OCI-LY7 (cell line): Measurements from ENCODE around the gene MPEG1.

Source experiments
- EZH2phosphoT487 ChIP-seq: fragments of 200-600 bp; sonication (generic); IDR thresholded peaks from 2 replicates; pipeline ENCODE4 v1.6.1; 2018; ENCODE audit warnings: low read depth, borderline replicate concordance, mild to moderate bottlenecking, mixed run types, antibody characterized with exemption, low read length, moderate library complexity, mixed read lengths
- TF ChIP-seq, protein P1 (sequence below): fragments of 200-600 bp; sonication (generic); conservative IDR thresholded peaks from 2 replicates; pipeline ENCODE4 v1.5.1; 2014; ENCODE audit warnings: mild to moderate bottlenecking, antibody characterized with exemption, low read length, moderate library complexity, mixed read lengths

GRCh38 chr11:59184691-59185339 is 27.9 kb downstream of the MPEG1 start:
- TF ChIP-seq, protein P1, sequence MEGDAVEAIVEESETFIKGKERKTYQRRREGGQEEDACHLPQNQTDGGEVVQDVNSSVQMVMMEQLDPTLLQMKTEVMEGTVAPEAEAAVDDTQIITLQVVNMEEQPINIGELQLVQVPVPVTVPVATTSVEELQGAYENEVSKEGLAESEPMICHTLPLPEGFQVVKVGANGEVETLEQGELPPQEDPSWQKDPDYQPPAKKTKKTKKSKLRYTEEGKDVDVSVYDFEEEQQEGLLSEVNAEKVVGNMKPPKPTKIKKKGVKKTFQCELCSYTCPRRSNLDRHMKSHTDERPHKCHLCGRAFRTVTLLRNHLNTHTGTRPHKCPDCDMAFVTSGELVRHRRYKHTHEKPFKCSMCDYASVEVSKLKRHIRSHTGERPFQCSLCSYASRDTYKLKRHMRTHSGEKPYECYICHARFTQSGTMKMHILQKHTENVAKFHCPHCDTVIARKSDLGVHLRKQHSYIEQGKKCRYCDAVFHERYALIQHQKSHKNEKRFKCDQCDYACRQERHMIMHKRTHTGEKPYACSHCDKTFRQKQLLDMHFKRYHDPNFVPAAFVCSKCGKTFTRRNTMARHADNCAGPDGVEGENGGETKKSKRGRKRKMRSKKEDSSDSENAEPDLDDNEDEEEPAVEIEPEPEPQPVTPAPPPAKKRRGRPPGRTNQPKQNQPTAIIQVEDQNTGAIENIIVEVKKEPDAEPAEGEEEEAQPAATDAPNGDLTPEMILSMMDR = no peak
- TF ChIP-seq EZH2phosphoT487 = no peak
